OCI-LY3 (cell line): ENCODE data around the gene MON1B.

Experiments
- H2AFZ ChIP-seq: fragments of 200-600, 300-600 bp; shearing (Covaris generic); 2 replicates; pipeline ENCODE4 v1.6.0; 2014; ENCODE audit warnings: antibody characterized with exemption, low read depth, low read length
- H3K27ac ChIP-seq: fragments of 200-600, 300-600 bp; sonication (generic); 2 replicates; pipeline ENCODE4 v1.5.1; 2014; ENCODE audit warnings: mild to moderate bottlenecking, low read length, moderate library complexity, mixed read lengths
- H3K27me3 ChIP-seq: fragments of 200-600, 300-600 bp; sonication (generic); 2 replicates; pipeline ENCODE4 v1.6.1; 2014; ENCODE audit warnings: low read depth, low read length, mixed read lengths
- H3K36me3 ChIP-seq: fragments of 200-600, 300-600 bp; sonication (generic); replicated peaks from 2 replicates; pipeline ENCODE3; 2014; ENCODE audit warnings: low read depth, low read length, mixed read lengths
- H3K4me1 ChIP-seq: fragments of 300-600, 200-600 bp; sonication (generic); 2 replicates; pipeline ENCODE4 v1.6.1; 2014; ENCODE audit warnings: low read length, mixed read lengths
- H3K4me2 ChIP-seq: fragments of 200-600, 300-600 bp; sonication (generic); 2 replicates; pipeline ENCODE4 v1.6.1; 2014; ENCODE audit warnings: low read length, mixed read lengths
- H3K4me3 ChIP-seq: fragments of 300-600, 200-600 bp; sonication (generic); 2 replicates; pipeline ENCODE4 v1.5.1; 2014; ENCODE audit warnings: antibody characterized with exemption, mild to moderate bottlenecking, low read length, moderate library complexity
- H3K79me2 ChIP-seq: fragments of 300-600, 200-600 bp; shearing (Covaris generic); 2 replicates; pipeline ENCODE4 v1.6.1; 2014; ENCODE audit warnings: mild to moderate bottlenecking, low read length, mixed read lengths
- H3K9ac ChIP-seq: fragments of 300-600, 200-600 bp; shearing (Covaris generic); 2 replicates; pipeline ENCODE4 v1.6.0; 2014; ENCODE audit warnings: mild to moderate bottlenecking, low read length, moderate library complexity
- H3K9me3 ChIP-seq: fragments of 200-600, 300-600 bp; shearing (Covaris generic); 2 replicates; pipeline ENCODE4 v1.6.1; 2014; ENCODE audit warnings: low read length, mixed read lengths; ENCODE audit not compliant: insufficient read depth
- H4K20me1 ChIP-seq: fragments of 200-600, 300-600 bp; sonication (generic); 2 replicates; pipeline ENCODE4 v1.6.1; 2016; ENCODE audit warnings: low read length, mixed read lengths; ENCODE audit not compliant: insufficient read depth
- EZH2phosphoT487 ChIP-seq: fragments of 200-600 bp; shearing (Covaris generic); IDR thresholded peaks from 2 replicates; pipeline ENCODE4 v1.6.1; 2018; ENCODE audit warnings: antibody characterized with exemption, mixed run types, low read depth
- TF ChIP-seq, protein P1 (sequence below): fragments of 200-600, 300-600 bp; sonication (generic); IDR thresholded peaks from 2 replicates; pipeline ENCODE4 v1.5.1; 2014; ENCODE audit warnings: antibody characterized with exemption, low read length, low read depth

MON1B gene

DNA sequence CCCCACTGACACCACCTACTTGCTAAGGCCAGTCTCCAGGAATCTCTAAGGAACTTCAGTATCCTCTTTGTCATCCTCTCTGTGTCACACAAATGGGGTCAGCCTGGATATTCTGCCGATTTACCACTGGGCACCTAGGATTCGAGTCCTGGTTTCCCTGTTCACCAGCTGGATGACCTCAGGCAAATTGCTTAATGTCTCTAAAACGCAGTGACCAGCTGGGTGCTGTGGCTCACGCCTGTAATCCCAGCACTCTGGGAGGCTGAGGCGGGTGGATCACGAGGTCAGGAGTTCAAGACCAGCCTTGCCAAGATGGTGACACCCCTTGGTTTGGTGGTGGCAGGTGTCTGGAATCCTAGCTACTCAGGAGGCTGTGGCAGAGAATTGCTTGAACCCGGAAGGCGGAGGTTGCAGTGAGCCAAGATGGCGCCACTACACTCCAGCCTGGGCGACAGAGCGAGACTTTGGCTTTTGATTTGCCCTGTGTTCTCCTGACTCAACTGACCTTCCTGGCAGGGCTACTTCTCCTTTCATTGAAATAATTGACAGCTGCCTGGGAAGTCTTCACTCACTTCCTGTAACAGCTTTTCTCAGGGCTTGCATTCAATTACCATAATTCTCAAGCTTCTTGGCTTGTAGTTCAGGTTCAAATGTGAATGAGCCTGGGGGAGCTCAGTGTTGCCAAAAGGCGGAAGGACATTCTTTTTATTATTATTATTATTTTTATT lies 23.6 kb downstream of the MON1B start:
- H3K4me3 ChIP-seq, result no peak overlapping the region
- H3K36me3 ChIP-seq, result no peaks in the 10 kb centered on the region
- H3K79me2 ChIP-seq, result no peaks in the 10 kb centered on the region
- H3K27ac ChIP-seq, result no peak overlapping the region
- H4K20me1 ChIP-seq, result no peaks in the 10 kb centered on the region
- H2AFZ ChIP-seq, result no peak overlapping the region
- no peak for TF ChIP-seq EZH2phosphoT487
- TF ChIP-seq, protein P1, sequence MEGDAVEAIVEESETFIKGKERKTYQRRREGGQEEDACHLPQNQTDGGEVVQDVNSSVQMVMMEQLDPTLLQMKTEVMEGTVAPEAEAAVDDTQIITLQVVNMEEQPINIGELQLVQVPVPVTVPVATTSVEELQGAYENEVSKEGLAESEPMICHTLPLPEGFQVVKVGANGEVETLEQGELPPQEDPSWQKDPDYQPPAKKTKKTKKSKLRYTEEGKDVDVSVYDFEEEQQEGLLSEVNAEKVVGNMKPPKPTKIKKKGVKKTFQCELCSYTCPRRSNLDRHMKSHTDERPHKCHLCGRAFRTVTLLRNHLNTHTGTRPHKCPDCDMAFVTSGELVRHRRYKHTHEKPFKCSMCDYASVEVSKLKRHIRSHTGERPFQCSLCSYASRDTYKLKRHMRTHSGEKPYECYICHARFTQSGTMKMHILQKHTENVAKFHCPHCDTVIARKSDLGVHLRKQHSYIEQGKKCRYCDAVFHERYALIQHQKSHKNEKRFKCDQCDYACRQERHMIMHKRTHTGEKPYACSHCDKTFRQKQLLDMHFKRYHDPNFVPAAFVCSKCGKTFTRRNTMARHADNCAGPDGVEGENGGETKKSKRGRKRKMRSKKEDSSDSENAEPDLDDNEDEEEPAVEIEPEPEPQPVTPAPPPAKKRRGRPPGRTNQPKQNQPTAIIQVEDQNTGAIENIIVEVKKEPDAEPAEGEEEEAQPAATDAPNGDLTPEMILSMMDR, result no peak
- H3K9ac ChIP-seq, result no peak overlapping the region
- H3K4me2 ChIP-seq, result no peak overlapping the region
- no peaks in the 10 kb centered on the region for H3K9me3 ChIP-seq
- H3K27me3 ChIP-seq, result no peaks in the 10 kb centered on the region
- no peaks in the 10 kb centered on the region for H3K4me1 ChIP-seq

DNA sequence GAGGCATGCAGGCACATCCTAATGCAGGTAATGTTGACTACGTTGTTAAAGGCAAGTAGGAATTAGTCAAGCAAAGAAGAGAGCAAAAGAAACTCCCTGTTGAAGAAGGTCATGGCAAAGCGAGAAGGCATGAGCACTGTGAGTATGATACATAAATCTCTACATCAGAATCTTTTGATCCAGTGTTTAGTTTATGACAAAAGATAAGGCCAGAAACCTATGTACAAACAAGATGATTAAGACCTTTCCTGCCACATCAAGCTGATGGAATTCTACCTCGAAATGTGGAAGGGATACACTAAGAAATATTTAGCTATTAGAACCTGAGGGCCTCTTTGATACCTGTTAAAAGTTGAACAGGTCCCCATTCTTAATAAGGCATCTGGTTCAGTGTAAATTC lies 28.4 kb downstream of the MON1B start:
- no peaks in the 10 kb centered on the region for H4K20me1 ChIP-seq
- peaks cover 6% of the 10 kb centered on the region; the same call in 1 of the 2 replicates for H3K4me1 ChIP-seq
- no peak overlapping the region for H2AFZ ChIP-seq
- H3K4me3 ChIP-seq, result no peak overlapping the region
- H3K4me2 ChIP-seq, result no peak overlapping the region
- H3K9me3 ChIP-seq, result no peaks in the 10 kb centered on the region
- no peaks in the 10 kb centered on the region for H3K79me2 ChIP-seq
- H3K27ac ChIP-seq, result no peak overlapping the region
- H3K27me3 ChIP-seq, result no peaks in the 10 kb centered on the region
- no peaks in the 10 kb centered on the region for H3K36me3 ChIP-seq
- H3K9ac ChIP-seq, result no peak overlapping the region
- TF ChIP-seq EZH2phosphoT487, result no peak
- TF ChIP-seq, protein P1, result no peak

DNA sequence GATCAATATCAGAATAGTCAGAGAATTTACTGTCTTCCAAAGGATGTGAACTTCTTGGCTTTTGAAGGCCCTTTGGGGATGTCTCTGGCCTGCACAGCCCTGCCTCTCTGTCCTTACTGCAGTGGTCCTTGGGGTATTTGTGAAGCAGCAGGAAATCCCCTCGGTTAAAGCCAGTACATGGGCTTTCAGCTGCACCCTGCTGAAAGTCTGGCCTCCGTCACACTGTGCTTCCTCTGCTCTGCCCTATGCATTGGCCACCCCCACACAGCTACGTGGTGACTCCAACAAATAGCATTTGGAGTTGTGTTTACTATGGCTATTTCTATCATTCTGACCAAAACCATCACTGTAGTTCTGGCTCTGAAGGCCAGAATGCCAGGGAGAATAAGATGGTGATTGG lies 29.4 kb downstream of the MON1B start:
- no peaks in the 10 kb centered on the region for H3K27me3 ChIP-seq
- no peak overlapping the region for H3K4me3 ChIP-seq
- no peak overlapping the region for H3K4me2 ChIP-seq
- no peak overlapping the region for H3K9ac ChIP-seq
- no peak overlapping the region for H2AFZ ChIP-seq
- H3K36me3 ChIP-seq, result no peaks in the 10 kb centered on the region
- TF ChIP-seq EZH2phosphoT487, result no peak
- TF ChIP-seq, protein P1, result no peak
- H3K9me3 ChIP-seq, result no peaks in the 10 kb centered on the region
- H3K27ac ChIP-seq, result no peak overlapping the region
- no peaks in the 10 kb centered on the region for H4K20me1 ChIP-seq
- H3K79me2 ChIP-seq, result no peaks in the 10 kb centered on the region
- peaks cover 6% of the 10 kb centered on the region; the same call in 1 of the 2 replicates for H3K4me1 ChIP-seq

DNA sequence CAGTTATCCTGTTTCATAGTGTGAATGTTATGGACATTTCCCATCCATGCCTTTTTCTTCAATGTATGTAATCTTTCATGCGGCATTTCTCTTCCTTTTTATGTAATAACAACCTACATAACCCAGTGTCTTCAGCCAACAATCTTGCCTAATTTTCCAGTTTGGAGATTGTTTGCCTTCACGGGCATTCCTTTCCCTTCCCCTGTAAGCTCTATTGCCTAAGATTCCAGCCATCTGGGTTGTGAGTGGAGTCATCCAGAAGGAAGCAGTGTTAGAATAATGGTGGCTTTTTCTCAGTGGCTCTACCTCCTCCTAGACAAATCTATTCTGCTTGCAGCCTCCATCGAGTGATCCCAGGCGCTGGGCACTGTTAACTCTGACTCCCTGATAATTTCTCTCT lies 30.5 kb downstream of the MON1B start:
- Histone ChIP-seq H2AFZ (no peak overlapping the region), H3K9me3 (no peaks in the 10 kb centered on the region), H3K27me3 (no peaks in the 10 kb centered on the region), H3K27ac (no peak overlapping the region), H3K79me2 (no peaks in the 10 kb centered on the region), H3K9ac (no peak overlapping the region), H4K20me1 (no peaks in the 10 kb centered on the region), H3K4me2 (no peak overlapping the region), H3K4me1 (peaks cover 6% of the 10 kb centered on the region; the same call in 1 of the 2 replicates), H3K36me3 (no peaks in the 10 kb centered on the region), H3K4me3 (no peak overlapping the region)
- no peak for TF ChIP-seq EZH2phosphoT487
- TF ChIP-seq, protein P1, result no peak
